ENCODE measurements around the gene FAM83B. TPM values are rescaled to one million over a fixed set of nuclear protein-coding genes. Genes with fewer than 3 reads are reported as not detected.

Gene FAM83B
- total RNA-seq, 1 experiment from 2014 or later: 5.7 TPM

DNA sequence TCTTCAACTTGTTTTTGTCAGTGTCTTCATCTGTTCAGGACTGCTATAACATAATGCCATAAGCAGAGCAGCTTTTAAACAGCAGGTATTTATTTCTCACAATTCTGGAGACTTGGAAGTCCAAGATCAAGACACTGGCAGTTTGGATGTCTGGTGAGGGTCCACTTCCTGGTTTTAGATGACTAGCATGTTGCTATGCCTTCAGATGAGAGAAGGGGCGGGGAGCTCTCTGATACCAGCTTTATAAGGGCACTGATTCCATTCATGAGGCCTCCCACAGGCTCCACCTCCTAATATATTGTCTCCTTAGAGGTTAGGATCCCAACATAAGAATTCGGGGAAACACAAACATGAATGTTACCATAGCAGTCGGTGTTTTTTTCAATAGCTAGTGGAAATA is 52.9 kb downstream of the FAM83B start:
- no peaks in the 10 kb centered on the region for H3K79me2 ChIP-seq (ENCODE audit: insufficient read depth, low read length)
- H3K27ac Mint-ChIP-seq: no peak overlapping the region
- WGBS (ENCODE audit: extremely low coverage, insufficient read length, low lambda C conversion rate): no CpG with 5 or more reads among the region's 3 CpGs

More for the DNA sequence above, 52.9 kb downstream of the FAM83B start:
- no peaks in the 10 kb centered on the region for H3K27me3 Mint-ChIP-seq (ENCODE audit: low read depth)
- no peak for TF ChIP-seq CTCF (conservative IDR thresholded peaks at IDR 0.05)
- no peak overlapping the region for H2BK120ac ChIP-seq (ENCODE audit: low read depth, low read length, poor library complexity, severe bottlenecking)
- no peak overlapping the region for H3K4ac ChIP-seq (ENCODE audit: low read depth, low read length)
- H4K91ac ChIP-seq (ENCODE audit: insufficient read length, low read depth, low read length): no peak overlapping the region
- no peak overlapping the region for H2BK12ac ChIP-seq (ENCODE audit: insufficient read length, low read depth, low read length)
- no peak overlapping the region for H3K27ac ChIP-seq (ENCODE audit: insufficient read length, low read depth, low read length)
- H3K23me2 ChIP-seq (ENCODE audit: insufficient read length, low read depth, low read length, poor library complexity, severe bottlenecking): no peaks in the 10 kb centered on the region
- DNase-seq: no peak
- H3K4me2 ChIP-seq (ENCODE audit: insufficient read depth, insufficient read length, low read length): no peak overlapping the region
- no peak overlapping the region for H4K5ac ChIP-seq (ENCODE audit: insufficient read length, low read depth, low read length)
- no peaks in the 10 kb centered on the region for H3K9me3 Mint-ChIP-seq
- H4K8ac ChIP-seq (replicated peaks; ENCODE audit: insufficient read length, low read depth, low read length): no peak overlapping the region
- no peak overlapping the region for H3K23ac ChIP-seq (ENCODE audit: insufficient read length, low read depth, low read length)
- no peak overlapping the region for H2BK20ac ChIP-seq (ENCODE audit: low read depth, low read length, poor library complexity, severe bottlenecking)
- H3K9me3 ChIP-seq (ENCODE audit: control insufficient read depth, low read depth, low read length): no peaks in the 10 kb centered on the region
- H3K9ac ChIP-seq (ENCODE audit: extremely low read depth, insufficient read length, low read length): no peak overlapping the region
- H2AFZ ChIP-seq (ENCODE audit: low read length): no peak overlapping the region
- no peak overlapping the region for H3K4me3 Mint-ChIP-seq
- peaks cover 11 to 12% of the 10 kb centered on the region in 2 experiments for H3K4me1 Mint-ChIP-seq
- no peak overlapping the region for H3K56ac ChIP-seq (ENCODE audit: insufficient read length, low read depth, low read length)
- no peaks in the 10 kb centered on the region for H3K4me1 ChIP-seq (ENCODE audit: insufficient read depth, low read length)
- no peak overlapping the region for H3K18ac ChIP-seq (ENCODE audit: insufficient read length, low read depth, low read length)
- H2BK15ac ChIP-seq (ENCODE audit: low read depth, low read length): no peak overlapping the region
- no peak overlapping the region for H2BK5ac ChIP-seq (ENCODE audit: insufficient read length, low read length)
- H3K27me3 ChIP-seq (ENCODE audit: insufficient read depth, low read length): no peaks in the 10 kb centered on the region
- H3K14ac ChIP-seq (ENCODE audit: insufficient read depth, low read length): no peak overlapping the region
- no peaks in the 10 kb centered on the region for H4K20me1 ChIP-seq (ENCODE audit: control insufficient read depth, insufficient read depth, insufficient read length)
- no peak overlapping the region for H3T11ph ChIP-seq (ENCODE audit: low read length)
- no peaks in the 10 kb centered on the region for H3K79me1 ChIP-seq (ENCODE audit: insufficient read depth, low read depth, low read length, poor library complexity, severe bottlenecking)
- no peak overlapping the region for H2AK5ac ChIP-seq (ENCODE audit: insufficient read length, low read length)
- H3K36me3 Mint-ChIP-seq (ENCODE audit: insufficient read depth in 1 of 3, low read depth in 3 of 3): no peaks in the 10 kb centered on the region

All from H9 (cell line).